ENCODE results near the gene TSPAN9.

The TSPAN9 gene

DNA sequence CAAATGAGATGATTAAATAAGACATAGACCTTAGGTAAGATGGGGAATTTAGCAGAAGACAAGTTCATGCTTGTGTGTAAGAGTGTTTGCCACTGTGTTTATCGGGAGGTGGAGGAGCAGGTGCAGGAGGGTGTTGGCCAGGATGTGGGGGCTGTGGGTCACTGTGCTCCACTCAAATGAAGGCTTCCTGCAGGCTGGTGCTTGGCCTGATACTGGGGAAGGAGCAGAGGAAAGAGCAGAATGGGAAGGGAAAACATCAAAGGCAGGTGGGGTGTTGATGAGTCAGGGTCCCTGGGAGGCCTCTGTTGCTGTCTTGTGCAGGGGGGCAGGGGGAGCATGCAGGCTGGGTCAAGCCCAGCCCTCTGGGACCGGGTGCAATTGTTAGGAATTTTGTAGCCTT, 126.5 kb downstream of the TSPAN9 start:
- DNase-seq (ENCODE audit: low read depth) = no peak
- H3K4me3 ChIP-seq (ENCODE audit: low read depth, low read length) = no peak overlapping the region
- TF ChIP-seq, protein P1, sequence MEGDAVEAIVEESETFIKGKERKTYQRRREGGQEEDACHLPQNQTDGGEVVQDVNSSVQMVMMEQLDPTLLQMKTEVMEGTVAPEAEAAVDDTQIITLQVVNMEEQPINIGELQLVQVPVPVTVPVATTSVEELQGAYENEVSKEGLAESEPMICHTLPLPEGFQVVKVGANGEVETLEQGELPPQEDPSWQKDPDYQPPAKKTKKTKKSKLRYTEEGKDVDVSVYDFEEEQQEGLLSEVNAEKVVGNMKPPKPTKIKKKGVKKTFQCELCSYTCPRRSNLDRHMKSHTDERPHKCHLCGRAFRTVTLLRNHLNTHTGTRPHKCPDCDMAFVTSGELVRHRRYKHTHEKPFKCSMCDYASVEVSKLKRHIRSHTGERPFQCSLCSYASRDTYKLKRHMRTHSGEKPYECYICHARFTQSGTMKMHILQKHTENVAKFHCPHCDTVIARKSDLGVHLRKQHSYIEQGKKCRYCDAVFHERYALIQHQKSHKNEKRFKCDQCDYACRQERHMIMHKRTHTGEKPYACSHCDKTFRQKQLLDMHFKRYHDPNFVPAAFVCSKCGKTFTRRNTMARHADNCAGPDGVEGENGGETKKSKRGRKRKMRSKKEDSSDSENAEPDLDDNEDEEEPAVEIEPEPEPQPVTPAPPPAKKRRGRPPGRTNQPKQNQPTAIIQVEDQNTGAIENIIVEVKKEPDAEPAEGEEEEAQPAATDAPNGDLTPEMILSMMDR (conservative IDR thresholded peaks at IDR 0.05; ENCODE audit: low read depth, low read length) = no peak

GRCh38 chr12:3204143-3204542, 127.0 kb downstream of the TSPAN9 start:
- TF ChIP-seq, protein P1 (conservative IDR thresholded peaks at IDR 0.05; ENCODE audit: low read depth, low read length) = no peak
- H3K4me3 ChIP-seq (ENCODE audit: low read depth, low read length) = no peak overlapping the region
- no peak for DNase-seq (ENCODE audit: low read depth)

DNA sequence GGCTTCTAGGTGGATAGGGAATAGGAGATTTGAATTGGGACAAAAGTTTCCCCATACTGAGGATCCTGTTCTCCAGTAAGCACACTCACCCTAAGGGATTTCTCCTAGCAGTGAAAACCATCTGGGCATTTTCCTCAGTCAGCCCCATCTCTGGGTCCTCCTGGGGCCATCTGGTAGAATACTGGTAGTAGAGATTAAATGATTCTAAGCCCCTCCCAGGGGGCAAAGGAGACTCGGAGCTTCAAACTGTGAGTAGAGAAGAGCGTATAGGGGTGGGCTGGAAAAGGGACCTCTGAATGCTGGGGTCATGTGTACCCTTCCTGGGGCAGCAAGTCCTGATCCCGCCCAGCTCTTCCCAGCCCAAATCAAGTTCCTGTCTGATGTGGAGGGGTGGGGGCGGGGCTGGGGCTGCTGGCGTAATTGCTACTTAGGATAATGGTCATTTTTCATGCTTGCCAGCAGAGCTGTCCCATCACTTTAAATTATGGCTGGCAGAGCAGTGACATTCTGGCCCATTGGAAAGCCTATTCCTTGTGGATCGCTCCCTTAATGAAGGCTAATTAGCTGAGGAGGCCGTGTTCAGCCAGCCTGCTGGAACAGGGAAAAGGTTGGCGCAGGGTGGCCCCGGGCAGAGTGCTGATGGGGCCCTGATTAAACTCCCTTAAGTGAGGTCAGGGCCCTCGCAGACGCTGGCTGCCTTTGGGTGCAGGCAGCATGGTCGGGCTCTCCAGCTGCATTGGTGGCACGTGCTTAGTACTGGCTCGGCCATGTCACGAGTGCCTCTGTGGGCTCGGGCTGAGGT, 127.8 kb downstream of the TSPAN9 start:
- no peak overlapping the region for H3K4me3 ChIP-seq (ENCODE audit: low read depth, low read length)
- TF ChIP-seq, protein P1 (conservative IDR thresholded peaks at IDR 0.05; ENCODE audit: low read depth, low read length) = no peak
- no peak for DNase-seq (ENCODE audit: low read depth)

- TF ChIP-seq, protein P1 (conservative IDR thresholded peaks at IDR 0.05; ENCODE audit: low read depth, low read length) = no peak
- DNase-seq (ENCODE audit: low read depth) = peak; percentile 20
- H3K4me3 ChIP-seq (ENCODE audit: low read depth, low read length) = no peak overlapping the region
Measured at GRCh38 chr12:3205742-3206519, 128.8 kb downstream of the TSPAN9 start.

- H3K4me3 ChIP-seq (ENCODE audit: low read depth, low read length) = no peak overlapping the region
- TF ChIP-seq, protein P1 (conservative IDR thresholded peaks at IDR 0.05; ENCODE audit: low read depth, low read length) = no peak
- DNase-seq (ENCODE audit: low read depth) = no peak
Measured at GRCh38 chr12:3206536-3207072, 129.4 kb downstream of the TSPAN9 start.

- DNase-seq (ENCODE audit: low read depth) = no peak
- H3K4me3 ChIP-seq (ENCODE audit: low read depth, low read length) = no peak overlapping the region
- TF ChIP-seq, protein P1 (conservative IDR thresholded peaks at IDR 0.05; ENCODE audit: low read depth, low read length) = no peak
Measured at GRCh38 chr12:3207175-3207574, 130.0 kb downstream of the TSPAN9 start.
